HG02870 (cell line): ENCODE measurements around the gene TTC21A.
"Not testable (repeated sequence)": the region's sequence is repeated elsewhere in the genome, so short reads cannot be mapped to it uniquely, and the experiment has no call there.

ENCODE experiments used
- ATAC-seq: cut with Tn5 transposase; IDR thresholded peaks from one replicate; pipeline ENCODE4 v1.9.1; 2021; ENCODE audit warnings: mild to moderate bottlenecking, moderate library complexity; ENCODE audit not compliant: unreplicated experiment

The TTC21A gene

GRCh38 chr3:39149498-39150147 lies 42.1 kb downstream of the TTC21A start:
- no peak for ATAC-seq

GRCh38 chr3:39150148-39150802 lies 42.8 kb downstream of the TTC21A start:
- no peak for ATAC-seq

- no peak for ATAC-seq
Observed at GRCh38 chr3:39150803-39151631, 43.5 kb downstream of the TTC21A start.

- ATAC-seq, result no peak
Observed at GRCh38 chr3:39153977-39154279, 46.4 kb downstream of the TTC21A start.

GRCh38 chr3:39154280-39155021 lies 47.0 kb downstream of the TTC21A start:
- no peak for ATAC-seq

- ATAC-seq, result no peak
Observed at GRCh38 chr3:39156421-39156820, 48.9 kb downstream of the TTC21A start.

GRCh38 chr3:39157359-39157758 lies 49.9 kb downstream of the TTC21A start:
- no peak for ATAC-seq

- ATAC-seq, result no peak
Observed at GRCh38 chr3:39158148-39158715, 50.8 kb downstream of the TTC21A start.

GRCh38 chr3:39164414-39164813 lies 56.9 kb downstream of the TTC21A start:
- no peak for ATAC-seq

GRCh38 chr3:39165518-39165917 lies 58.0 kb downstream of the TTC21A start:
- ATAC-seq, result no peak

GRCh38 chr3:39166134-39166710 lies 58.7 kb downstream of the TTC21A start:
- ATAC-seq, result no peak

- ATAC-seq, result no peak
Observed at GRCh38 chr3:39166932-39167532, 59.6 kb downstream of the TTC21A start.

GRCh38 chr3:39168156-39168780 lies 60.8 kb downstream of the TTC21A start:
- no peak for ATAC-seq

GRCh38 chr3:39169712-39170111 lies 62.2 kb downstream of the TTC21A start:
- ATAC-seq, result no peak

- no peak for ATAC-seq
Observed at GRCh38 chr3:39170461-39170860, 63.0 kb downstream of the TTC21A start.

GRCh38 chr3:39170877-39171276 lies 63.4 kb downstream of the TTC21A start:
- ATAC-seq, result not testable (repeated sequence)

GRCh38 chr3:39171860-39172259 lies 64.4 kb downstream of the TTC21A start:
- ATAC-seq, result no peak

GRCh38 chr3:39173318-39174125 lies 66.0 kb downstream of the TTC21A start:
- no peak for ATAC-seq
